Measurements from ENCODE around the gene PLCB1.

The PLCB1 gene

GRCh38 chr20:8918145-8918544 is 786.1 kb downstream of the PLCB1 start:
- no peak for DNase-seq (ENCODE audit: low spot score in 2 of 2)
- no peak overlapping the region for H3K4me3 Mint-ChIP-seq
- H3K27ac Mint-ChIP-seq: no peak overlapping the region
- H3K27me3 Mint-ChIP-seq: no peaks in the 10 kb centered on the region
- no peaks in the 10 kb centered on the region for H3K4me1 Mint-ChIP-seq
- no peak for ATAC-seq (ENCODE audit: low read depth)
- no peaks in the 10 kb centered on the region for H3K36me3 Mint-ChIP-seq
- H3K9me3 Mint-ChIP-seq: peaks cover 14% of the 10 kb centered on the region

GRCh38 chr20:8924539-8924938 is 792.5 kb downstream of the PLCB1 start:
- H3K27me3 Mint-ChIP-seq: no peaks in the 10 kb centered on the region
- no peak overlapping the region for H3K4me3 Mint-ChIP-seq
- H3K36me3 Mint-ChIP-seq: no peaks in the 10 kb centered on the region
- peaks cover 5% of the 10 kb centered on the region for H3K9me3 Mint-ChIP-seq
- H3K4me1 Mint-ChIP-seq: no peaks in the 10 kb centered on the region
- DNase-seq (ENCODE audit: low spot score in 2 of 2): no peak
- ATAC-seq (ENCODE audit: low read depth): no peak
- no peak overlapping the region for H3K27ac Mint-ChIP-seq

GRCh38 chr20:8930726-8931125 is 798.7 kb downstream of the PLCB1 start:
- H3K36me3 Mint-ChIP-seq: no peaks in the 10 kb centered on the region
- H3K27me3 Mint-ChIP-seq: no peaks in the 10 kb centered on the region
- H3K9me3 Mint-ChIP-seq: peaks cover 3% of the 10 kb centered on the region
- no peaks in the 10 kb centered on the region for H3K4me1 Mint-ChIP-seq
- H3K4me3 Mint-ChIP-seq: no peak overlapping the region
- ATAC-seq (ENCODE audit: low read depth): no peak
- DNase-seq (ENCODE audit: low spot score in 2 of 2): no peak
- H3K27ac Mint-ChIP-seq: no peak overlapping the region

- Mint-ChIP-seq H3K27ac (no peak overlapping the region), H3K36me3 (no peaks in the 10 kb centered on the region), H3K9me3 (peaks cover 3% of the 10 kb centered on the region), H3K4me1 (no peaks in the 10 kb centered on the region), H3K27me3 (no peaks in the 10 kb centered on the region), H3K4me3 (no peak overlapping the region)
- no peak for ATAC-seq (ENCODE audit: low read depth)
- DNase-seq (ENCODE audit: low spot score in 2 of 2): no peak
Measured at GRCh38 chr20:8932192-8933165, 800.4 kb downstream of the PLCB1 start.

- ATAC-seq (ENCODE audit: low read depth) (no peak), DNase-seq (ENCODE audit: low spot score in 2 of 2) (no peak)
- no peak overlapping the region for H3K27ac Mint-ChIP-seq
- no peaks in the 10 kb centered on the region for H3K36me3 Mint-ChIP-seq
- peaks cover 3% of the 10 kb centered on the region for H3K9me3 Mint-ChIP-seq
- H3K27me3 Mint-ChIP-seq: no peaks in the 10 kb centered on the region
- no peak overlapping the region for H3K4me3 Mint-ChIP-seq
- H3K4me1 Mint-ChIP-seq: no peaks in the 10 kb centered on the region
Measured at GRCh38 chr20:8933381-8933807, 801.3 kb downstream of the PLCB1 start.

- H3K36me3 Mint-ChIP-seq: no peaks in the 10 kb centered on the region
- no peak overlapping the region for H3K4me3 Mint-ChIP-seq
- no peak overlapping the region for H3K27ac Mint-ChIP-seq
- no peak for ATAC-seq (ENCODE audit: low read depth)
- peaks cover 3% of the 10 kb centered on the region for H3K9me3 Mint-ChIP-seq
- H3K27me3 Mint-ChIP-seq: no peaks in the 10 kb centered on the region
- no peak for DNase-seq (ENCODE audit: low spot score in 2 of 2)
- H3K4me1 Mint-ChIP-seq: no peaks in the 10 kb centered on the region
Measured at GRCh38 chr20:8934362-8934761, 802.3 kb downstream of the PLCB1 start.
